Measurements from ENCODE around the gene PDIA4.
"Not testable (repeated sequence)": the region's sequence is repeated elsewhere in the genome, so short reads cannot be mapped to it uniquely, and the experiment has no call there.

PDIA4 gene

GRCh38 chr7:149003560-149004305 lies 24.6 kb downstream of the PDIA4 start:
- no peak for DNase-seq (ENCODE audit: low read depth)

- DNase-seq (ENCODE audit: low read depth) = no peak
Measured at GRCh38 chr7:149003018-149003417, 25.3 kb downstream of the PDIA4 start.

- no peak for DNase-seq (ENCODE audit: low read depth)
Measured at GRCh38 chr7:149002604-149003003, 25.7 kb downstream of the PDIA4 start.

DNA sequence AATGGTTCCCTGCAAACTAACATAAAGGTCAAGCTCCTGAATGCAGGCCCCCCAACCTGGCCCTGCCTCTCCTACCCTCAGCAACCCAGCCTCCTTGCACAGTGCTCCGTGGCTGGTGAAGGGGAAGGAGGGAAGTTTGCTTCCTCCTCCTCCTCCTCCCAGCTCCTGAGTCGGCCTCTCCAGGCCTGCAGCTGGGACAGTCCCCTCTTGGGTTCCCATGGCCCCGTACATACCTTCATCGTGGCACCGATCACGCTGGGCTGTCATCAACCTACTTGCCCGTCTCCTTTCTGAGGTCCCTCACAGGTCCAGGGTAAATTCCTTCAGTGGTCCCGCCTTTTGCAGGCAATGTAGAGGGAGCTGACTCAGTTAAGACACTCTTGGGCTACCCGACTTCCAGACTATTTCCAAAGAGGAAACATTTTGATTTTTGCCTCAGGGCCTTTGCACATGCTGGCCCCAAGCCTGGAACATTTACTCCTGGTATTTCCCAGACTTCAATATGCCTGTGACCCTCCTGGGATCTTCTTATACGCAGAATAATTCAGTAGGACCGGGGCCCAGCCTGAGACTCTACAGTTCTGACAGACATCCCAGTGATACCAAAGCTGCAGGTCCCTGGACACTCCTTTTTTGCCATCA lies 26.8 kb downstream of the PDIA4 start:
- no peak for DNase-seq (ENCODE audit: low read depth)

- DNase-seq (ENCODE audit: low read depth) = no peak
Measured at GRCh38 chr7:149000961-149001360, 27.3 kb downstream of the PDIA4 start.

DNA sequence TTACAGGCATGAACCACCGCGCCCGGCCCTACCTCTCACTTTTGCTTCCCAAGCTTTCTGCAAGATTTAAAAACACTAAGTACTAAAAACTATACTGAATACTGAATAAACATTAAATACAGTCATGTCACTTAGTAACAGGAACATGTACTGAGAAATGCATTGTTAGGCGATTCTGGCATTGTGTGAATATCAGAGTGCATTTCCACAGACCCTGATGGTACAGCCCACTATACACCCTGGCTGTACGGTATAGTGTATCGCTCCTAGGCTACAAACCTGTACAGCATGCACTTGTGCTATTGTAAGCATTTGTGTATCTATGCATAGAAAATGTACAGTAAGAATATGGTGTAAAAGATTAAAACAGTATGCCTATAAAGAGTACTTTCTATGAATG lies 29.1 kb downstream of the PDIA4 start:
- no peak for DNase-seq (ENCODE audit: low read depth)

DNA sequence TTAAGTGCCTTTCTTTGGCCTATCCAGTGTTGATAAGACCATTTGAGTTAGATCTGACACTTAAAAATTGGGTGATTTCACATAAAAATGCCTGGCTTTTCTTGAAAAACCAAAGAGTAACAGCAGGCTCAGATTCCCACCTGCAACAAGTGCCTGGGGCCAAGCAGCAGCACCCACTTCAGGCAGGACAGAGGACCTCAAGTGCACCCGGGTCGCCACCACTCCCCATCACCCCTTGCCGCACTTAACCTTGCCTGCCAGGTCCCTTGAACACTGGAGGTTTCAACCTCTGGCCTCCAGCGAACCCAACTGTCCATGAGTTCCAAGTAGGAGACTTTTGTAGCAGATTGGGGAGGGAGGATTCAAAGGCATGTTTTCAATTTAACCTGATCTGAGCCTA lies 30.8 kb downstream of the PDIA4 start:
- no peak for DNase-seq (ENCODE audit: low read depth)

DNA sequence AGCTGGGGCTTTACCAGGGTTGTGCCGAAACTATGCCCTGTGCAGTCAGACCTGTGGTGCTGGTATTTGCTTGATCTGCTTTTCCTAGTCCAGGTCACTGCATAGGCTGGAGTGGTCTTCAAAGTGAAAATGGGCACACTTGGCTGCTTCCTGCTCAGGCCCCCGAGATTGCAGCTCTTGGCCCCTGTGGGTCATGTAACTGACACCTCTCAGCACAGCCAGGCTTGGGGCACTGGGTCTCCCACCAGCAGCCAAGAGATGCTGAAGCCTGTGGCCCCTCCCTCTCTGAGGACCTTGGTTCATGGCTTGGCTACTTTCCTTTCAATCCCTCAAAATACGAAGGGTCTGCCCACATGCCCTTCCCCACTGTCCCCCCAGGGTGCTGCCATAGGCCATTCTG lies 33.7 kb downstream of the PDIA4 start:
- DNase-seq (ENCODE audit: low read depth) = no peak

DNA sequence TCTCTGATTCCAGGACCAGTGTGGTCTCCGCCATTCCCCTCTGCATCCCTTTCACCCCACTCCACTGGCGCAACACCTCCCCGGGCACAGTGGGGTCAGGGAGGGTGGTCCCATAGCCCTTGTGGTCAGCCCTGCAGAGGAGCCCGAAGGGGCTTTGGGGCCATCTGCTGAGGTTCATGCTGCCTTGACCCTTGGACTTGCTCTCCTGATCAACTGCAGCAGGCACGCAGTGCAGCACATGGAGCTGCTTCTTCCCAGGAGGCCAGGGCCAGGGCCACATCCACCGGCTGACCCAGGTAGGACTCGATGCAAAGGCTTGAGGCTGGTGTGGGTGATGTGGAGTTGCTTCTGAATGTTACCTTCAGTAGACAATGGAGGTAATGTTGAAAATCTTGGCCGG lies 35.1 kb downstream of the PDIA4 start:
- no peak for DNase-seq (ENCODE audit: low read depth)

DNA sequence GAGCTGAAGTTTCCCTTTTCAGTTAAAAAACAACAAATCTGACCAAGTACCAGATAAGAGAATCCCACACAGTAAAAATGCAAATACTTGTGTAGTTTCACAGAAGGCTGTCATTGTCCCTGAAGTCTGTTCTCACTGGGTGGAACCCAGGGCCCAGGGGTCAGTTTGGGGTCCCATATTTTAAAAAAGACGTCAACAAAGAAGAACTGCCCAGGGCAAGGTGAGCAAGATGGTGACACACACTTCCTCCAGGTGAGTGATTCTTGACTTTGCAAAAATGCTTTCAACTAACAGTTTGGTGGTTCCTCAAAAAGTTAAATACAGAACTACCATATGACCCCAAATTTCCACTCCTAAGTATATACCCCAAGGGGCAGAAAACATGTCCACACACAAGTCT lies 36.8 kb downstream of the PDIA4 start:
- no peak for DNase-seq (ENCODE audit: low read depth)

DNA sequence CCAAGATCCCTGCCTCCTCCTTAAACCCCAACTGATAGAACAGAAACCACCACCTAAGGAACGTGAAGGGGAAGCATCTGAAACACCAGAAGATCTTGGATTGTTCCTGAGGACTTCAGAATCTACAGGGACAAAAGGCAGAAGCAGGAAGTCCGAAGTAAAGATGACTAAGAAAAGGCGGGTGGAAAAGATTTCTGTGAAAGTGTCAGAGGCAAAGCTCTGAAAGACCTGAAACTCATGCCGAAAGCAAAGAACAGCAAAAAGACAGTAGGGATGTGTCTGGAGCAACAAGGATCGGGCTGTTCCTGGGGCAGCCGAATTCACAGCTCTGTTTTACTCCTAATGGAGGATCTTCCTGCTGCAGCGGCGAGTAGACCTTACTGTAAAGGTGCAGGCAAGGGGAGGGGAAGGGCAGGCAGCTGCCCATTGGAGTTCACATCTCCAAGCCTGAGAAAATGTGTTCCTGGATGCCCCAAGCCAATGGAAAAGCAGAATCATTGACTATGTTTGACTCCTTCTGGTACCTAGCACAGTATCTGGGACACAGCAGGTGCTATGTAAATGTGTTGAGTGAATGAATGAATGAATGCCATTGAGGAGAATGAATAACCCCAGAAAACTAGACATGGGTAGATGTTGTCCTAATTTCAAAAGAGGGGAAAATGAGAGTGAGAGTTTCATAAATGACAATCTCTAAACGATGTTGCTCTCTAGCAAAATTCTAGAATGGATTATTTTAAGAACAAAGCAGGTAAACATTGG lies 40.4 kb downstream of the PDIA4 start:
- no peak for DNase-seq (ENCODE audit: low read depth)

- DNase-seq (ENCODE audit: low read depth) = peak; percentile 79
Measured at GRCh38 chr7:148987010-148987750, 41.1 kb downstream of the PDIA4 start.

DNA sequence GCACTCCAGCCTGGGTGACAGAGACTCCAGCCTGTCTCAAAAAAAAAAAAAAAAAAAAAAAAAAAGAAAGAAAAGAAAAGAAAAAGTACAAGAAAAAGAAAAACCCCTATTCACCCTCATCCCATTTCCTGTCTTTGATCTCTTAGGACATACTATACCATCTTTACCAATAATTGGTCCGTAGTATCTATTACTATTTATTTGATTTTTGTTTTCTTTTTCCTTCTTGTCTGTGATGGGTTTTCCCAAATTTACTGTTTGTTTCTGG lies 41.6 kb downstream of the PDIA4 start:
- no peak for DNase-seq (ENCODE audit: low read depth)

- peak; percentile 78 for DNase-seq (ENCODE audit: low read depth)
Measured at GRCh38 chr7:148983200-148984146, 44.8 kb downstream of the PDIA4 start.

DNA sequence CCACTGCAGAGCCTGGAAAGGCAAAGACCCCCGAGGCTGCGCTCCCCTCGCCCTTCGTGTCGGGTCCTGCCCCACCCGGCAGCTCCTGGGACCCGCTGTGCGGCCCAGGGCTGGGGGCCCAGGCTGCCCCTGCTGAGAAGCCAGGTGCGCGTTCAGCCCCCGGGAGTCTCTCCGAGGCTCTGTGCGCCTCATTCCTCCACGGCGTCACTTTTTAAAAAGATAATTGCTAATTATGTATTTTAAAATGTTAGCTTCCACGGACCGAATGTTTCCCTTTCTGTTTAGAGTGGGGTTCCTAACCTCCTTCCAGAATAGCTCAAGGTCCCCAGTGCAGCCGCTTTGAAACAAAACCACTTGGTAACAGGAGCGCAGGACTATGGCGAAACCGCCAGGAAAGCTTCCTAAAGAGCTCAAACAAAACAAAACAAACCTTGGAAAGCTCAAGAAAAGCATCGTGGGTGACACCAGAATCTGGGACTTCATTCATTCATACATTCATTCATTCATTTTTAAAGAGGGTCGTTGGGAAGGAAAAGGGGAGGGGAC lies 45.6 kb downstream of the PDIA4 start:
- no peak for DNase-seq (ENCODE audit: low read depth)

DNA sequence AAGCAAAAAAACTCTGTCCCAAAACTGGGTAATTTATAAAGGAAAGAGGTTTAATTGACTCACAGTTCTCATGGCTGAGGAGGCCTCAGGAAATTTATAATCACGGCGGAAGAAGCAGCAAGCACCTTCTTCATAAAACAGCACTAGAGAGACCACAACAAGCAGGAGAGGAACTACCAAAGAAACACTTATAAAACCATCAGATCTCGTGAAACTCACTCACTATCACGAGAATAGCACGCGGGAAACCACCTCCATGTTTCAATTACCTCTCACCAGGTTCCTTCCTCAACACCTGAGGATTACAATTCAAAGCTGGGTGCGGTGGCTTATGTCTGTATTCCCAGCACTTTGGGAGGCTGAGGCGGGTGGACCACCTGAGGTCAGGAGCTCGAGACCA lies 48.5 kb downstream of the PDIA4 start:
- no peak for DNase-seq (ENCODE audit: low read depth)

- not testable (repeated sequence) for DNase-seq (ENCODE audit: low read depth)
Measured at GRCh38 chr7:148979072-148979471, 49.2 kb downstream of the PDIA4 start.

DNA sequence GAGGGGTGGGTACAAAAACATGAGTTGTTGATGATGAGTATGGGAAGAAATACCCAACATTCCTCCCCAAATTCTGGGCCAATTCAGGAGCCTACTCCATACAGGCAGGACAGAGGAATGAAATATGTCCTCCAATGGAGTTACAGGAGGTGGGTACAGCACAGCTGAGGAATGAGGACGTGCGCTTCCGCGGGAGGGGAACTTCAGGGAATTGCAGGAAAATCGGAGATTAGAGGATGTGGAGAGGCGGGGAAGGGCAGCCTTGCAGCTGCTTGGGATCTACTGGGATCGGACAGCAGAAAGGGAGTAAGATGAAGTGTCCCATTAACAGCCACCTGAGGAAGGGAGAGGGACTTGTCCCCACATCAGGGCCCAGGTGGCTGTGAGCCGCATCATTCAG lies 50.2 kb downstream of the PDIA4 start:
- DNase-seq (ENCODE audit: low read depth) = no peak

- no peak for DNase-seq (ENCODE audit: low read depth)
Measured at GRCh38 chr7:148975896-148976295, 52.4 kb downstream of the PDIA4 start.

DNA sequence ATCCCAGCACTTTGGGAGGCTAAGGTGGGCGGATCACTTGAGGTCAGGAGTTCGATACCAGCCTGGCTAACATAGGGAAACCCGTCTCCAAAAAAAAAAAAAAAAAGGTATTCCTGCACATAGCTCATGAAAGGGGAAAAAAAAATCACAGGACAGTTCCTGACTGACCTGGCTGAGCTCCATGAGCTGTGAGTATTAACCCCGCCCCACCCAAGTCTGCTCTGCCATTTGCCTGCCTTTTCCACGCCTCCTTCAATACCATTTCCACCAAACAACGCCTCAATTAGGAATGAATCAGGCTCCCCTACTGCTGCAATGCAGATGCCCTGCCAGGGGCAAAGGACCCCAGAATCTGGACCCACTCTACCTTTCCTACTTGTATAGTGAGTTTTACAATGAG lies 55.0 kb downstream of the PDIA4 start:
- no peak for DNase-seq (ENCODE audit: low read depth)

DNA sequence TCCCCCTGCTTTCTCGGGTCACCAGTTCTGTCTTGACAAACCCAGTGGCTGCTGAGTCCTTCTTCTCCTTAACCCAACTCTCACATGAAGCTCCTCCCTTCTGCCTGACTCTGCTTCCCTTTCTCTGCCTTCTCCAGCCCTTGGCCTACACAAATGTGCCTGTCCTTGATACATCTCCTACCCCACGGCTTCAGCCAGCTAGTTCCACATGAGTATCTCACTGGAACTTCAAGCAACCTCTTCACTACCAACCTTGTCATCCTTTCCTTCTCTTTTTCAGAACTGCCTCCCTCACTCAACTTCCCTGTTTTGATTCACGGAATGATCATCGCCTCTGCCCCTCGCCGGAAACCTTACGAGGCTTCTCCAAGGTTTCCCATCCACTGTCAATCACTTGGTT lies 55.9 kb downstream of the PDIA4 start:
- DNase-seq (ENCODE audit: low read depth) = no peak
